MCF 10A (cell line): Measurements from ENCODE around the gene IGIP. TPM values are rescaled to one million over a fixed set of nuclear protein-coding genes. Genes with fewer than 3 reads are reported as not detected.
"Not testable (repeated sequence)": the region's sequence is repeated elsewhere in the genome, so short reads cannot be mapped to it uniquely, and the experiment has no call there.

ENCODE experiments used
- BruUV-seq: library from RNA; stranded (reverse); fragments of 400-500 nt; replicated peaks from 2 replicates; lab custom pipeline; 2021; lab: Mats Ljungman, UMichigan
- CTCF ChIA-PET: fragments of 300-600 bp; sonication (Branson Sonifier 250); formaldehyde crosslinking; extraction: SDS; loops from one replicate; lab custom pipeline; 2021; ENCODE audit warnings: antibody characterized with exemption, inconsistent platforms; lab: Yijun Ruan, JAX
- POLR2A ChIA-PET: fragments of 300-600, 350-650 bp; sonication (Branson Sonifier 250); formaldehyde crosslinking; extraction: SDS; loops from one replicate; lab custom pipeline; 2020; ENCODE audit warnings: antibody characterized with exemption, inconsistent platforms; lab: Yijun Ruan, JAX
- DNase-seq: peaks from one replicate; pipeline ENCODE4 v3.0.0-alpha.2; 2018; ENCODE audit not compliant: unreplicated experiment
- H3K27ac Mint-ChIP-seq: one replicate; pipeline ENCODE4 v1.8.0; 2022; ENCODE audit warnings: mild to moderate bottlenecking, low read depth, mixed read lengths; ENCODE audit not compliant: unreplicated experiment
- H3K27me3 Mint-ChIP-seq: one replicate; pipeline ENCODE4 v1.8.0; 2022; ENCODE audit warnings: mixed read lengths; ENCODE audit not compliant: insufficient read depth, unreplicated experiment
- H3K36me3 Mint-ChIP-seq: one replicate; pipeline ENCODE4 v1.8.0; 2022; ENCODE audit warnings: mild to moderate bottlenecking, moderate library complexity, mixed read lengths; ENCODE audit not compliant: insufficient read depth, unreplicated experiment
- H3K4me1 Mint-ChIP-seq: one replicate; pipeline ENCODE4 v1.8.0; 2022; ENCODE audit warnings: mixed read lengths; ENCODE audit not compliant: insufficient read depth, unreplicated experiment
- H3K4me3 Mint-ChIP-seq: one replicate; pipeline ENCODE4 v1.8.0; 2022; ENCODE audit warnings: mild to moderate bottlenecking, moderate library complexity, mixed read lengths; ENCODE audit not compliant: unreplicated experiment
- H3K9me3 Mint-ChIP-seq: one replicate; pipeline ENCODE4 v1.8.0; 2022; ENCODE audit warnings: mixed read lengths; ENCODE audit not compliant: unreplicated experiment
- CTCF ChIP-seq: fragments of 200-600 bp; IDR thresholded peaks from one replicate; pipeline ENCODE4 v1.8.0; 2022; ENCODE audit warnings: antibody characterized with exemption, mild to moderate bottlenecking; ENCODE audit not compliant: unreplicated experiment
- intact Hi-C: fragments of 100-400 bp; cut with micrococcal nuclease; formaldehyde crosslinking; loops from 2 replicates; pipeline ENCODE4 v1.14.1; 2022
- total RNA-seq: library from RNA; stranded (reverse); gene quantifications from 2 replicates; pipeline ENCODE4 v1.2.3, GENCODE V29; 2022

The IGIP gene
- total RNA-seq, 1 experiment from 2014 or later: 7.5 TPM

GRCh38 chr5:140153905-140154304, 28.2 kb downstream of the IGIP start:
- POLR2A ChIA-PET: interaction anchor here (0.7 to 1.6 kb wide), 6 partner anchors 17 to 367 kb away, joined by 3 to 8 read pairs (median 3); partner anchors contain the start of gene CYSTM1
- peak overlapping the region; percentile 49 for H3K27ac Mint-ChIP-seq
- H3K36me3 Mint-ChIP-seq: no peaks in the 10 kb centered on the region
- peaks cover 9% of the 10 kb centered on the region for H3K4me1 Mint-ChIP-seq
- DNase-seq: no peak
- no peaks in the 10 kb centered on the region for H3K9me3 Mint-ChIP-seq
- H3K4me3 Mint-ChIP-seq: no peak overlapping the region
- CTCF ChIA-PET: interaction anchor here (0.6 to 10.2 kb wide), 13 partner anchors 9 to 366 kb away, joined by 3 to 215 read pairs (median 6); no protein-coding TSS in a partner anchor
- no peak for TF ChIP-seq CTCF
- BruUV-seq: no TSS peak
- H3K27me3 Mint-ChIP-seq: no peaks in the 10 kb centered on the region
- intact Hi-C loops: no loop called here

DNA sequence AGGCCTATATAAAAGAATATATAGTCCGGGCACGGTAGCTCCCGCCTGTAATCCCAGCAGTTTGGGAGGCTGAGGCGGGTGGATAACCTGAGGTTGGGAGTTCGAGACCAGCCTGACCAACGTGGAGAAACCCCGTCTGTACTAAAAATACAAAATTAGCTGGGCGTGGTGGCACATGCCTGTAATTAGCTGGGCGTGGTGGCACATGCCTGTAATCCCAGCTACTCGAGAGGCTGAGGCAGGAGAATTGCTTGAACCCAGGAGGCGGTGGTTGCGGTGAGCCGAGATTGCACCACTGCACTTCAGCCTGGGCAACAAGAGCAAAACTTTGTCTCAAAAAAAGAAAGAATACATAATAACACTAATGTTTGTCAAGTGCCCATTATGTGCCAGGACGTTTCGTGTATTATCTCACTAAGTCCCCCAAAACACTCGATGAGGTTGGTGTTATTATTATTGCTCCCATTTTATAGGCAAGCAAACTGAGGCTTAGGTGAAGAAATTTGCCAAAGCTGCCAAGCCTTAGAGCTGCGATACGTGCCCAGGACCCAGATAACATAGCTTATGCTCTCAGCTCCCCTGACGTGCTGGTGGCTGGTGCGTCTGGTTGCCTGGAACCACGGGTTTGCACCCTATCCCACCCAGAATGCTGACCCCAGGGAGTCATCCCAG, 29.1 kb downstream of the IGIP start:
- CTCF ChIA-PET: interaction anchor here (0.6 to 10.2 kb wide), 19 partner anchors 8 to 367 kb away, joined by 3 to 215 read pairs (median 4); no protein-coding TSS in a partner anchor
- not testable (repeated sequence) for BruUV-seq, H3K36me3 Mint-ChIP-seq, DNase-seq, H3K4me3 Mint-ChIP-seq, H3K9me3 Mint-ChIP-seq, H3K4me1 Mint-ChIP-seq, H3K27me3 Mint-ChIP-seq
- peak overlapping the region; percentile 49 for H3K27ac Mint-ChIP-seq
- POLR2A ChIA-PET: interaction anchor here (0.6 to 1.8 kb wide), 6 partner anchors 18 to 367 kb away, joined by 3 to 8 read pairs (median 3); no protein-coding TSS in a partner anchor
- intact Hi-C loops: loop anchor here (5.0 kb wide), 2 partner anchors 192 to 293 kb away; partner anchors contain the start of gene HBEGF

DNA sequence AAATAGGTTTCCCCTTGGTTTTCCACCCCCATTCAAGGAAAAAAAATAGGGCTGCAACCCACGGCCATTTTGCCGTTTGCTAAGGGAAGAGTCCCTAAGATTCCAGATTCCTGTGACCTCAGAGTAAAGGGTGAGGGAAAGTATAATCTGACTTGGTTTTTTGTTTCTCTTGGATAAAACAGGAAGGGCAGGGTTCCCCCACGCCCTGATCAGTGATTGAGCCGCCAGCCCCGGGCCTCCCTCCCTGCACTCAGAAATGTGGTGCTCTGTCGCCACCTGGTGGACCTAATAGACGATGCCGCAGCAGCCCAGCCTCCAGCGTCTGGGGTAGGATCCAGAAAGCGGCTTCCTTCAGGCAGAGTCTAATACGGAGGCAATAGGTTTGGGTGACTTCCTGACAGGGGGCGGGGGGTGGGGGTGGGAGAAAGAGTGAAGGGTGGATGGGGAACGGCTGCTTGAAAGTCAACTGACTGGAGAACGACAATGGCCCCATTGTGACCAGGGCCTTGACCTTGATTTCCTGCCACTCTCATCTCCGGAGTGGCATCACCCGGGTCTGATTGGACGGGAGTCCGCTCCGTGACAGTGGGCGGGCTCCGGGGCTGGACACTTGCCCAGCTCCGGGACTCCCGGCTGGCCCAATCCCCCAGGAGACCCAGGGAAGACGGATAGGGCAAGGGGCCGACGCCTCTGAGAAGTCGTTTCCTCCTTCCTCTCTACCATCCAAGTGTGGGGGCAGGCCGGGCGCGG, 31.5 kb downstream of the IGIP start:
- DNase-seq: peak; percentile 93
- H3K27ac Mint-ChIP-seq: peak overlapping the region; percentile 9
- no peaks in the 10 kb centered on the region for H3K9me3 Mint-ChIP-seq
- ChIA-PET CTCF (interaction anchor here (0.6 to 10.2 kb wide), 19 partner anchors 14 to 527 kb away, joined by 3 to 215 read pairs (median 4); no protein-coding TSS in a partner anchor), POLR2A (interaction anchor here (0.6 to 1.1 kb wide), 3 partner anchors 50 to 82 kb away, joined by 3 to 4 read pairs (median 3); no protein-coding TSS in a partner anchor)
- no peaks in the 10 kb centered on the region for H3K27me3 Mint-ChIP-seq
- peaks cover 9% of the 10 kb centered on the region for H3K4me1 Mint-ChIP-seq
- peak; percentile 97 for TF ChIP-seq CTCF
- H3K4me3 Mint-ChIP-seq: peak overlapping the region; percentile 62
- peaks cover 2% of the 10 kb centered on the region for H3K36me3 Mint-ChIP-seq
- no TSS peak for BruUV-seq
- intact Hi-C loops: loop anchor here (1.0 to 5.0 kb wide), 5 partner anchors 84 to 370 kb away; partner anchors contain the start of gene HBEGF

DNA sequence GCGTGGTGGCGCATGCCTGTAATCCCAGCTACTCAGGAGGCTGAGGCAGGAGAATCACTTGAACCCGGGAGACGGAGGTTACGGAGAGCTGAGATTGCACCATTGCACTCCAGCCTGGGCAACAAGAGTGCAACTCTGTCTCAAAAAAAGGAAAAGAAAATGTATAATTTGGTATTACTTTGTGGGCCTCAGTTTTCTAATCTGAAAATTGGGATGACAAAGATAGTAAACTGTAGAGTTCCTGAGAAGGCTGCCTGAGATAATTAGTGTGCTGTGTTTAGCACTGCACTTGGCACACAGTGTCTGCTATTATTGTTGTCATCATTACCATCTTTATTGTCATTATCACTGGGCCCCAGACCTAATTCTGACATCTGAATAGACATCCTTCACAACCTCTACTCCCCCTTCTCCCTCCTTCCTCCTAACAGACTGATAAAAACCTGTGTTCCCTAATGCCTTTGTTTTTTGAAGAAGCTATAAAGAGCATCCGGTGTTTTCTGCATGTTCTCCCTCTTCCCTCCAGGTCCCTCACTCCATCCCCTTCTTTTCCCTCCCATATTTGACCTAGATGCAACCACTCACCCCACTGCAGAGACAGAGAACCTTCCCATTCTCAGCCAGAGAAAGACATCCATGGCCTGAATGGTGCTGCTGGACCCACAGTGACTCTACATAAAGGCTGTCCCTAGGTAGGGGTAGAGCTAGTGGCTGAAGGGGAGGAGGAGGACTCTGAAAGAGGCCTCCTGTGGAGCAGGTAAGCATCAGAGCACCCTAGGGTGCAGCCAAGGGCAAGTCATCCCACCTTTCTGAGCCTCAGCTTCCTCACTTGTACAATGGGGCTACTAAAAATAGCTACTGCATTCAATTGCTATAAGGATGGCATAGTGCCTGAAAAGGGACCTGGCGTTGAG, 33.5 kb downstream of the IGIP start:
- no peak for DNase-seq
- no peaks in the 10 kb centered on the region for H3K9me3 Mint-ChIP-seq
- peaks cover 6% of the 10 kb centered on the region for H3K36me3 Mint-ChIP-seq
- H3K27ac Mint-ChIP-seq: no peak overlapping the region
- no peak for TF ChIP-seq CTCF
- no peaks in the 10 kb centered on the region for H3K27me3 Mint-ChIP-seq
- intact Hi-C loops: loop anchor here (5.0 kb wide), 2 partner anchors 188 to 297 kb away; partner anchors contain the start of gene HBEGF
- no TSS peak for BruUV-seq
- peaks cover 9% of the 10 kb centered on the region for H3K4me1 Mint-ChIP-seq
- CTCF ChIA-PET: interaction anchor here (0.6 to 10.2 kb wide), 18 partner anchors 11 to 414 kb away, joined by 3 to 215 read pairs (median 3); no protein-coding TSS in a partner anchor
- POLR2A ChIA-PET: interaction anchor here (0.6 to 2.0 kb wide), 10 partner anchors 10 to 898 kb away, joined by 3 to 7 read pairs (median 4); partner anchors contain the start of gene CYSTM1
- H3K4me3 Mint-ChIP-seq: no peak overlapping the region
